Spleen (tissue), 7 donors: ENCODE results near the gene MPV17L2.

ENCODE experiments used
- CTCF ChIP-seq, 11 experiments: fragments of 200-600 bp in 7 of 11; fragments of 450-650 bp in 4 of 11; sonication (generic) in 4 of 11; IDR thresholded peaks in 8 of 11; conservative IDR thresholded peaks in 3 of 11; 1 replicate in 7 of 11; 2 replicates in 4 of 11; pipeline versions ENCODE4 v1.4.0 to v1.8.0; 2016 to 2021; ENCODE audit warnings: antibody characterized with exemption in 11 of 11, inconsistent platforms in 4 of 11, mild to moderate bottlenecking in 1 of 11
- POLR2A ChIP-seq, 3 donors: fragments of 450-650 bp; IDR thresholded peaks; one replicate each; pipeline ENCODE4 v1.5.1; 2017; ENCODE audit warnings: antibody characterized with exemption in 3 of 3, mild to moderate bottlenecking in 1 of 3
- donor health status: DM: no; HTN: no; CAD: no; lungs with moderate emphysema.
- donor health status: DM: no; HTN: no; CAD: no.
- donor health status: DM: no; HTN: no; CAD: no.

GRCh38 chr19:18211683-18212082 is 18.7 kb downstream of the MPV17L2 start:
- no peak for TF ChIP-seq CTCF (IDR thresholded peaks at IDR 0.05 in 8 of 11, conservative IDR thresholded peaks at IDR 0.05 in 3 of 11)
- TF ChIP-seq POLR2A (IDR thresholded peaks at IDR 0.05), result no peak
